ENCODE results near the gene CLDN19.
"Not testable (repeated sequence)": the region's sequence is repeated elsewhere in the genome, so short reads cannot be mapped to it uniquely, and the experiment has no call there.

Gene CLDN19

GRCh38 chr1:42758641-42759040 is 18.6 kb upstream of the CLDN19 start:
- DNase-seq = no peak

- DNase-seq = no peak
These were observed 17.8 kb upstream of the CLDN19 start for GRCh38 chr1:42757892-42758275.

- peak in 1 of 2 donors; percentile 46 for DNase-seq
These were observed 17.2 kb upstream of the CLDN19 start for GRCh38 chr1:42756956-42757891.

- DNase-seq = no peak
These were observed 13.0 kb upstream of the CLDN19 start for GRCh38 chr1:42753070-42753469.

GRCh38 chr1:42752284-42752683 is 12.2 kb upstream of the CLDN19 start:
- DNase-seq = no peak

DNA sequence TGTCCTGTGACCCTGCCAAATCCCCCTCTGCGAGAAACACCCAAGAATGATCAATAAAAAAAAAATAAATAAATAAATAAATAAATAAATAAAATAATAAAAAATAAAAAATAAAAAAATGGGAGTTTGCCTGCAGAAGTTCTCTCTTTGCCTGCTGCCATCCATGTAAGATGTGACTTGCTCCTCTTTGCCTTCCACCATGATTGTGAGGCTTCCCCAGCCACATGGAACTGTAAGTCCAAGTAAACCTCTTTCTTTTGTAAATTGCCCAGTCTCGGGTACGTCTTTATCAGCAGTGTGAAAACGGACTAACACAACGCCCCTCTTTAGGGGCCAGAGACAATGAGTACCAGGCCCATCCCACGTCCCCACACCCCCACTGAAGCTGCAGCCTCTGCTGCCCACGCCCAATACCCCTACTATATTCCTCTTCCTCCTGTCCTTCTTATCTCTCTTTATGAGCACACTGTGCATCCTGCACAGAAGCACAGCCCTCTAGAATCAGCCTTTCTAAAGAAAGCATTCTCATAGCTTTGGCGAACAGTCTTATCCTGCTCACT is 11.6 kb upstream of the CLDN19 start:
- DNase-seq = not testable (repeated sequence)

DNA sequence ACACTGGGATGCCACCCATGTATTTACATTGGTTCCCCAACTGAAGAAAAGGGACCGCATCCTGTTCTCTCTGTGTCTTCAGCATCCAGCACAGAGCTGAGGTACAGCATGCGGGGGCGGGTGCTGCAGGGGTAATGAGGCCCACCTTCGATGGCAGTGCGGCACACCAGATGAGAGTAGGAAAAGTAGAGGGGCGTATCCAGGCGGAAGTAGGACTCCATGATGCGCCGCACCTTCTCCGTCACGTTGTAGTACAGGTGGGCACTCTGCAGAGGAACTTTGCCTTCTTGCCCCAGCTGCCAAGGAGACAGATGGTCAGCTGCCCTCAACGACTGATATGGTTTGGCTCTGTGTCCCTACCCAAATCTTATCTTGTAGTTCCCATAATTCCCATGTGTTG is 10.0 kb upstream of the CLDN19 start:
- DNase-seq = no peak

DNA sequence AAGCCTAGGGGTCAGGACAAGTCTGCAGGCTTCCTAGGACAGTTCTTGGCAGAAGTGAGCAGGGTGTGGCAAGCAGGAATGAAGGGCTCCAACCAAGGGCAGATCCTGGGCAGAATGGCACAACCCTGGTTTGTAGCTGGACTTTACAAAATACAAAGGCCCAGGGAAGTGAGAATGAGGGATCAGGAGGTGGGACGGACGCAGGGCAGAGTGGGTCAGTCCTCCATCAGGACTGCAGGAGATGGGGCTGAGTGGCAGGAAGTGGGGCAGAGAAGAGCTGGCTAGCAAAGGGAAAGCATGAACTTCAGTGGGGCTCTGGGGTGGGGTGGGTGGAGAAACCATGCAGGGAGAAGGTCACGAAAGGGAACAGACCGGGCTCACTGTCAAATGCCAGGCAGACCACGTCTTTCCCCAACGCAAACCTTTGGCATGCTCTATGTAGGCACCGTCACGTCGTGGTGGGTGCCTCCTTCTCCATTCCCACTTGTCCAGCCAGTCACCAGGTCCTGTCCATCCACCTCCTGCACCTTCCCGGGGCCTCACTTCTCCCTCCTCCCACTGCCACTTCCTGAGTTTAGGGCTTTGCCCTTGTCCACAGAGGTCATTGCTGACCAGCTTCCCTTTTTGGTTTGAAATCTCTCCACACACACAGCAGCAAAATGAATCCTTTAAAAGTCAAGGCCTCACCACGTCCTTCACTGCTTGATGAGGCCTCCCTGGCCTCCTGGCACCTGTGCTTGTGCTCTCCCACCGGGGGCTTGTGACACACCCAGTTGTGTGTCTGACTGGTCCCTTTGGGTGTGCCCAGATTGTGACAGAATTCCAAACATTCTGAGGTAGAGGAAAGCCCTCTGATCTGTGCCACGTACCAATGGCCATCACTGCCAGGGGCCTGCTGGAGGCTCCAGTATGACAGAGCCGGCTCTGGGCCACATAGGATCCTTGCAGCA is 8.7 kb upstream of the CLDN19 start:
- DNase-seq = no peak

GRCh38 chr1:42748021-42748420 is 8.0 kb upstream of the CLDN19 start:
- no peak for DNase-seq

DNA sequence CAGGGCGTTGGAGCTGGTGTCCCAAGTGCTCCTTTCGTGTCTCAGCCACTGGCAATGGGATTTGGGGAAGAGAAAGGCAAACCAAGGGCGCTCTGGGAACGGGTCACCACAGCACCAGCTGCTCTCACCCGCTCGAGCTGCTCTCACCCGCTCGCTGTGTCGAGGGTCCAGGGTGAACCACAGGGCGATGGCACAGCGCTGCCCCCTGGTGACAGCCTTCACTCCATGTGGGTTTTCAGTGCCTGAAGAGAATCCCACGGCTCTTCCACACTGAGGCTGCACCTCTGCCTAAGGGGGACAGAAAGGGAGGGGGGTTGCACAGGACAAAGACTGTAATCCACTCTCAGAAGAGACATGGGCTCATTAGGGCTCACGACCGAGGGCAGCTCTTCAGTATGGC is 7.1 kb upstream of the CLDN19 start:
- no peak for DNase-seq

- no peak for DNase-seq
These were observed 6.5 kb upstream of the CLDN19 start for GRCh38 chr1:42746436-42747105.

GRCh38 chr1:42745851-42746250 is 5.8 kb upstream of the CLDN19 start:
- DNase-seq = no peak

GRCh38 chr1:42744148-42744413 is 4.0 kb upstream of the CLDN19 start:
- DNase-seq = no peak

- no peak for DNase-seq
These were observed 3.5 kb upstream of the CLDN19 start for GRCh38 chr1:42743317-42744147.

- DNase-seq = no peak
These were observed 2.7 kb upstream of the CLDN19 start for GRCh38 chr1:42742617-42743316.

DNA sequence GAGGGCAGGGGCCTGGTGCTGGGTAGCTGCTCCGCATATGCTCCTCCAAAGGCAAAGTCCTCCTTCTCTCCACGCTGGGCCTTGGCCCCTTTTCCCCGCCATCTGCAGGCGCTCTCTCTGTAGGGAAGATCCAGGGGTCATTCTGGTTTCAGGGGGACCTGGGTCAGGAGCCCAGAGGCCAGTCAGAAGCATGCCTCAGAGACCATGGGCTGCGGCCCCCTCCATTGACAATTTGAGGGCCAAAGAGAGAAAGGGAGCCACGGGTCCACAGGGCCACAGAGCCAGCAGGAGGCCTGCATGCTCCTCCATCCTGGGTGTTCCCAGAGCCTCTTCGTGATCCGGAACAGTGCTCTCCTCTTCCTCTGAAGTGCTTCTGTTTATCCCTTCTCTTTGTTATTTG is 2.1 kb upstream of the CLDN19 start:
- no peak for DNase-seq

DNA sequence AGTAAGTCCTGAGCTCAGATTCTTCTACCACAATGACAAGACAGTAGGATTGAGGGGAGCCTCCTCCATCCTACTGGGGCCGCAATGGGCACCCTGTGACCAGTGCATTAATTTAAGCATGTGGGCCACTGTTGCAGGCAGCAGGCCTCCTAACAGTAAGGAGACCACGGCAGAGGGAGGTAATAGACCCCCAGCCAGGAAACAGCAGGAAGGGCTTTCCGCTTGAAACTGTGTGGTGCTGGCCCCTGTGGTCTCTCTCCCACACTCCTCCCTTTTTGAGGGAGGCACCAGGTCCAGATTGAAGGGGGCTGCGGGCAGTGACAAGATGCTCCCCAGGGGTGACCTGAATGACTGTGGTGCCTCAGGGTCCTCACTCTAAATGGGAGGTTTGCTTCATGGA is 1.7 kb upstream of the CLDN19 start:
- DNase-seq = no peak

DNA sequence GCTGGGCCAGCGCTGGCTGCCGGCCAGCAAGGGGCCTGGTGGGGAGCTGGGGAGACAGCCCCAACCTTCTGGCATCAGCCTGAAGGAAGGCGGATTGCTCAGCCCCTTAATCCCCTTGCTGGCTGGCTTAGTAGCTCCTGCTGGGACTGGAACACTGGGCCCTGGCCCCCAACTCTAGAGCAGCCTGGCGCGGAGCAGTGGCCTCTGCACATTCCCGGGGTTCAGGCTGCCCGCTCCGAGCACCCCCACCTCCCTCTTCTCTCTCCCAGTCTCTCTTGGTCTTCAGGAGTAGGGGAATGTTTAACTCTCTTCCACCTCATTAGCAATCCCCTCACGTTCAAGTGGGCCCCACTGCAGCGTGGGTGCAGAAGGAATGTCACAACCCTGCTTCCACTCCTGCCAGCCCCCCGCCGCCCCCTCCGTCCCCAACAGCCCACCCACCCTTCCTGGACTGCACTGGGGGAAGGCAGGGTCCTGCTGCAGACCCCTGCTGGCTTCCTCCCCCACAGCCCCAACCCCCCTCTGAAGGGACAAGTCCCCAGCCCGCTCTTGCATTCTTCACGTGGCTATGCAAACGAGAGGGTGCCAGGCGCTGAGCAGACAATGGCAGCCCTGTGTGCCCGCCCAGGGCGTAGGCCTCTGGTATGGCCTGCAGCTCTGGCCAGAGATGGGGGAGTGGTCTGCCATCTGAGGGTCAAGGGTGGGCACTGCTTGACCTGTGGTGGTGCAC is 980 bp upstream of the CLDN19 start:
- DNase-seq = no peak

DNA sequence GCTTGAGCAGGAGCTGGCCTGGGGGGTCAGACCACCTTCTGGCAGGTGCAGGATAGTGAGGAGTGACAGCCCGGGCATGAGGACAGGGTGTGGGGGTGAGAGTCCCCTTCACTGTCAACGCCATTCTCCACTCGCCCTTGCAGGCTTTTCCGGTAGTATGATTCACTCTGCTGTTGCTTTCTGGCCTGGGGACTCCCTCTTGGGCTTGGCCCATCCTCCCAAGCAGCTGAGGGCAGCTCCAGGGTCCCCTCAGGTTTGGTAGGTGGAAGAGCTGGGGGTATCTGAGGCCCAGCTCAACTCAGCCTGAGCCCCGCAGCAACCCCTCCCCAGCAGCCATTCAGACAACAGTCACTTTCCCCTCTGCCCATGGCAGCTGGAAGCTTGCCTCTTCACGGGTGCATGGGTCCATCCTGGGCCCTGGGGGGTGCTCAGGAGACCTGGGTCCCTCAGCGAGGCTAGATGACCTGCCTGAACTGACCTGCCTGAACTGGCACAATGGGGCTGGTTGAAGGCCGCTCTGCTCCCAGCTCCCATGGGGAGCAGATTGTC is 1.3 kb downstream of the CLDN19 start:
- DNase-seq = no peak

DNA sequence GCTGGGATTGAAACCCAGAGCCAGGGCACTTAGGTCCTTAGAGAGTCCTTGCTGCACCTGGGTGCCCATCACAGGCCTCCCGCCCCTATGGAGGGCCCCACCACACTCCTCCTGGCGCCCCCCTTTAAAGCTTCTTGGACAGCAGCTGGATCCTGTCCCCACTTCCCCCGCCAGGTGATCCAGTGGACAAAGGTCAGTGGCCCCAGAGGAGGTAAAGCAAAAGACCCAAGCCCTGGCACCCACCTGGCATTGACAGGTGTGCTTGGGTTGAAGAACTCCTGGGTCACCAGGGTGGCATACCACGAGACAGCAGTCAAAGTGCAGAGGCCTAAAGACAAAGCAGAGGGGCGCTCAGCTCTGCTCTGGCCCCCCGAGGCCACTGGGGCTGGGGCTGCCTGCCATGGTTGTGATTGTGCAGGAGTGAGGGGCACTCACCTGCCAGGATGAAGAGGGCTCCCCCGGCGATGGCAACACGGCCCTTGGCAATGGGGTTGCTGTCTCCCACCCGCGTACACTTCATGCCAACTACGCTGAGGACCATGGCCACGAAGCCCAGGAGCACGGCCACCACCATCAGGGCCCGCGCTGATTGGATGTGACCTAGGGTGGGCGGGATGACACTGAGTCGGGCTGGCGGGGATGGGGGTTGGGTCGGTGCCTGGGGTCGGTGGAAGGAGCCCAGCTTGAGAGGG is 1.9 kb downstream of the CLDN19 start:
- no peak for DNase-seq

Measured in bone marrow (tissue), 2 donors.